Measurements from ENCODE around the gene DCBLD1. TPM values are rescaled to one million over a fixed set of nuclear protein-coding genes. Genes with fewer than 3 reads are reported as not detected.

DCBLD1 gene
- total and polyA plus RNA-seq, 2 of the 13 experiments (the other 11 are each of a cell fraction or from before 2014, with no cell fraction given) = 23.2 to 41.5 TPM

DNA sequence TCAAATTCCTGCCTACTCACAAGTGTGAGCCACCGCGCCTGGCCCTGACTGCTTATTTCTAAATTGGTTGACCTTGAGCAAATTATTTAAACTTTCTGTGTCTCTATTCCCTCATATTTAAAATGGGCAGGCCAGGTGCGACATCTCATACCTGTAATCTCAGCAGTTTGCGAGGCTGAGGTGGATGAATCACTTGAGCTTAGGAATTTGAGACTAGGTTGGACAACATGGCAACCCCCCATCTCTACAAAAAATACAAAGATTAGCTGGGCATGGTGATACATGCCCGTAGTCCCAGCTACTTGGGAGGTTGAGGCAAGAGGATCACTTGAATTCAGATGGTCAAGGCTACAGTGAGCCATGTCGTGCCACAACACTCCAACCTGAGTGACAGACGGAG lies 26.5 kb downstream of the DCBLD1 start:
- Histone ChIP-seq H2AFZ (ENCODE audit: low read length) (no peak overlapping the region), H4K20me1 (ENCODE audit: insufficient read depth, low read length) (no peaks in the 10 kb centered on the region), H3K36me3 (replicated peaks in 1 of 2; ENCODE audit: control insufficient read depth in 1 of 2, insufficient read depth in 2 of 2, low read length in 2 of 2) (peaks cover 7 to 17% of the 10 kb centered on the region in 2 experiments; a peak in 4 of 5 replicates), H3K4me2 (ENCODE audit: low read depth, low read length) (no peak overlapping the region), H3K9me3 (ENCODE audit: low read length) (no peaks in the 10 kb centered on the region), H3K4me3 (replicated peaks in 1 of 3; ENCODE audit: insufficient read depth in 1 of 3, low read depth in 2 of 3, low read length in 3 of 3) (no peak overlapping the region), H3K4me1 (ENCODE audit: insufficient read depth, low read length) (peaks cover 74% of the 10 kb centered on the region), H3K27me3 (ENCODE audit: control insufficient read depth in 1 of 2, insufficient read depth in 2 of 2, low read length in 2 of 2) (no peaks in the 10 kb centered on the region), H3K9ac (ENCODE audit: insufficient read depth, low read depth, low read length) (no peak overlapping the region), H3K79me2 (ENCODE audit: insufficient read depth, low read length) (peaks cover 8% of the 10 kb centered on the region), H3K27ac (ENCODE audit: extremely low read length, insufficient read depth, low read length) (peak overlapping the region; percentile 39)
- ChIA-PET POLR2A (interaction anchor here (3.6 kb wide), 1 partner anchor 26 kb away, joined by 12 read pairs; the partner anchor contains the start of gene DCBLD1), CTCF (ENCODE audit: low intra/inter-chr PET ratio, low total read pairs) (no interaction called here)
- DNase-seq (ENCODE audit: low spot score) = no peak
- no peak for ATAC-seq
- no peak for FAIRE-seq
- no TSS peak for BruUV-seq (replicated peaks)
- WGBS (ENCODE audit: low lambda C conversion rate) = 96% methylated on average over 7 of the region's 7 CpGs
- intact Hi-C loops (cut with micrococcal nuclease; ENCODE audit: unreplicated experiment) = no loop called here
- in situ Hi-C loops (cut with HindIII; ENCODE audit: extremely low pct_ligation_motif_present, low pct_unique_long_range_greater_than_20kb) = no loop called here
- TF ChIP-seq, protein P1, sequence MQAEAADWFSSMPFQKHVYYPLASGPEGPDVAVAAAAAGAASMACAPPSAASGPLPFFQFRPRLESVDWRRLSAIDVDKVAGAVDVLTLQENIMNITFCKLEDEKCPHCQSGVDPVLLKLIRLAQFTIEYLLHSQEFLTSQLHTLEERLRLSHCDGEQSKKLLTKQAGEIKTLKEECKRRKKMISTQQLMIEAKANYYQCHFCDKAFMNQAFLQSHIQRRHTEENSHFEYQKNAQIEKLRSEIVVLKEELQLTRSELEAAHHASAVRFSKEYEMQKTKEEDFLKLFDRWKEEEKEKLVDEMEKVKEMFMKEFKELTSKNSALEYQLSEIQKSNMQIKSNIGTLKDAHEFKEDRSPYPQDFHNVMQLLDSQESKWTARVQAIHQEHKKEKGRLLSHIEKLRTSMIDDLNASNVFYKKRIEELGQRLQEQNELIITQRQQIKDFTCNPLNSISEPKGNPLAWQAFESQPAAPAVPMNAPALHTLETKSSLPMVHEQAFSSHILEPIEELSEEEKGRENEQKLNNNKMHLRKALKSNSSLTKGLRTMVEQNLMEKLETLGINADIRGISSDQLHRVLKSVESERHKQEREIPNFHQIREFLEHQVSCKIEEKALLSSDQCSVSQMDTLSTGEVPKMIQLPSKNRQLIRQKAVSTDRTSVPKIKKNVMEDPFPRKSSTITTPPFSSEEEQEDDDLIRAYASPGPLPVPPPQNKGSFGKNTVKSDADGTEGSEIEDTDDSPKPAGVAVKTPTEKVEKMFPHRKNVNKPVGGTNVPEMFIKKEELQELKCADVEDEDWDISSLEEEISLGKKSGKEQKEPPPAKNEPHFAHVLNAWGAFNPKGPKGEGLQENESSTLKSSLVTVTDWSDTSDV (CRISPR knock-in tag; IDR thresholded peaks at IDR 0.05) = no peak
- TF ChIP-seq ZNF446 (CRISPR knock-in tag; IDR thresholded peaks at IDR 0.05) = 0 out of 2 replicates have a peak, but pooled peaks have one; percentile 26

DNA sequence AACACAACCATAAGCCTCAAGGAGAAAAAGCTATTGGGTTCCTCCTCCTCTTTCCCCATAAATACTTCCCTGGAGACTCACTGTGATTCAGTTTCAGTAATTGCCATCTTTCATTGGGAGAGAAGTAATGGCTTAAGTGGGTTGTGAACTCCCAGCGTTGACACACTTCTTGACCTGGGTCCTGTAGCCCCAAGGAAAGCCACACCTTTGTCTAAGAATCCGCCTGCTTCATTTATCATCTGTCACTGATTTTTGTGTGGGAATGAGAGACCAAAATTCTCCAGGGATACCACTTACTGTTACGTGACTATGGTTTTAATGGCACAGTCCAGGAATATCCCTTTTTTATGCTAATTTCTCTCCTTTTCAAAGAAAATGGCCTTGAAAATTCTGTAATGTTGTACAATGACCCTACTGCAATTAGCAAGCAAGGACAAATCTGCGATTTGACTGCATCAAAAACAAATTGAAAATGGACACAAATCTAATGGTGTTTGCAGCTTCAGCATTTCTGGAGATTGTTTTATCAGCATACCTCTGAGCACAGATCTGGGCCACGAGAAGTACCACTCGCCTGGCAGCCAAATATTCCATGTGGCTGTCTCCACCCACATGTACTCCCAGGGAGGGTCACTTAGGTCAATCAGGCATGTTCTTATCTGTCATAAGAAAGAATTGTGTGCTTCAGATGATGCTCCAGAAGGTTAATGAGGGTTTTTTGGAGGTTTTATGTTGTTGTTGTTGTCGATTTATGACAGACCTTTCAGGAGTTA lies 29.8 kb downstream of the DCBLD1 start:
- Histone ChIP-seq H3K27ac (ENCODE audit: extremely low read length, insufficient read depth, low read length) (no peak overlapping the region), H3K4me3 (replicated peaks in 1 of 3; ENCODE audit: insufficient read depth in 1 of 3, low read depth in 2 of 3, low read length in 3 of 3) (no peak overlapping the region), H3K27me3 (ENCODE audit: control insufficient read depth in 1 of 2, insufficient read depth in 2 of 2, low read length in 2 of 2) (no peaks in the 10 kb centered on the region), H3K9ac (ENCODE audit: insufficient read depth, low read depth, low read length) (no peak overlapping the region), H3K9me3 (ENCODE audit: low read length) (no peaks in the 10 kb centered on the region), H3K79me2 (ENCODE audit: insufficient read depth, low read length) (no peaks in the 10 kb centered on the region), H2AFZ (ENCODE audit: low read length) (no peak overlapping the region), H3K36me3 (replicated peaks in 1 of 2; ENCODE audit: control insufficient read depth in 1 of 2, insufficient read depth in 2 of 2, low read length in 2 of 2) (peaks cover 6 to 10% of the 10 kb centered on the region in 2 experiments; a peak in 4 of 5 replicates), H3K4me1 (ENCODE audit: insufficient read depth, low read length) (peaks cover 74% of the 10 kb centered on the region), H3K4me2 (ENCODE audit: low read depth, low read length) (no peak overlapping the region), H4K20me1 (ENCODE audit: insufficient read depth, low read length) (no peaks in the 10 kb centered on the region)
- CTCF ChIA-PET (ENCODE audit: low intra/inter-chr PET ratio, low total read pairs) = interaction anchor here (1.1 kb wide), 1 partner anchor 62 kb away, joined by 3 read pairs; no protein-coding TSS in a partner anchor
- no peak for FAIRE-seq
- POLR2A ChIA-PET = no interaction called here
- DNase-seq (ENCODE audit: low spot score) = no peak
- intact Hi-C loops (cut with micrococcal nuclease; ENCODE audit: unreplicated experiment) = no loop called here
- BruUV-seq (replicated peaks) = no TSS peak
- in situ Hi-C loops (cut with HindIII; ENCODE audit: extremely low pct_ligation_motif_present, low pct_unique_long_range_greater_than_20kb) = no loop called here
- over 99% methylated on average over 7 of the region's 7 CpGs for WGBS (ENCODE audit: low lambda C conversion rate)
- ATAC-seq = no peak
- TF ChIP-seq, protein P2, sequence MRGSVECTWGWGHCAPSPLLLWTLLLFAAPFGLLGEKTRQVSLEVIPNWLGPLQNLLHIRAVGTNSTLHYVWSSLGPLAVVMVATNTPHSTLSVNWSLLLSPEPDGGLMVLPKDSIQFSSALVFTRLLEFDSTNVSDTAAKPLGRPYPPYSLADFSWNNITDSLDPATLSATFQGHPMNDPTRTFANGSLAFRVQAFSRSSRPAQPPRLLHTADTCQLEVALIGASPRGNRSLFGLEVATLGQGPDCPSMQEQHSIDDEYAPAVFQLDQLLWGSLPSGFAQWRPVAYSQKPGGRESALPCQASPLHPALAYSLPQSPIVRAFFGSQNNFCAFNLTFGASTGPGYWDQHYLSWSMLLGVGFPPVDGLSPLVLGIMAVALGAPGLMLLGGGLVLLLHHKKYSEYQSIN (CRISPR knock-in tag; IDR thresholded peaks at IDR 0.05; ENCODE audit: borderline replicate concordance) = no peak
- TF ChIP-seq ZNF33B (CRISPR knock-in tag; IDR thresholded peaks at IDR 0.05) = no peak
- TF ChIP-seq, protein P3, sequence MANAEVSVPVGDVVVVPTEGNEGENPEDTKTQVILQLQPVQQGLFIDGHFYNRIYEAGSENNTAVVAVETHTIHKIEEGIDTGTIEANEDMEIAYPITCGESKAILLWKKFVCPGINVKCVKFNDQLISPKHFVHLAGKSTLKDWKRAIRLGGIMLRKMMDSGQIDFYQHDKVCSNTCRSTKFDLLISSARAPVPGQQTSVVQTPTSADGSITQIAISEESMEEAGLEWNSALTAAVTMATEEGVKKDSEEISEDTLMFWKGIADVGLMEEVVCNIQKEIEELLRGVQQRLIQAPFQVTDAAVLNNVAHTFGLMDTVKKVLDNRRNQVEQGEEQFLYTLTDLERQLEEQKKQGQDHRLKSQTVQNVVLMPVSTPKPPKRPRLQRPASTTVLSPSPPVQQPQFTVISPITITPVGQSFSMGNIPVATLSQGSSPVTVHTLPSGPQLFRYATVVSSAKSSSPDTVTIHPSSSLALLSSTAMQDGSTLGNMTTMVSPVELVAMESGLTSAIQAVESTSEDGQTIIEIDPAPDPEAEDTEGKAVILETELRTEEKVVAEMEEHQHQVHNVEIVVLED (CRISPR knock-in tag; IDR thresholded peaks at IDR 0.05; ENCODE audit: borderline replicate concordance) = no peak
- TF ChIP-seq ZNF460 (CRISPR knock-in tag; IDR thresholded peaks at IDR 0.05; ENCODE audit: borderline replicate concordance) = no peak
- no peak for TF ChIP-seq JARID2 (CRISPR knock-in tag; IDR thresholded peaks at IDR 0.05; ENCODE audit: insufficient replicate concordance)
- no peak for TF ChIP-seq TSC22D2 (CRISPR knock-in tag; IDR thresholded peaks at IDR 0.05; ENCODE audit: borderline replicate concordance)
